GM20431 (cell line): ENCODE measurements around the gene CFAP70.
"Not testable (repeated sequence)": the region's sequence is repeated elsewhere in the genome, so short reads cannot be mapped to it uniquely, and the experiment has no call there.

Source experiments
- in situ Hi-C: fragments of 300-500 bp; cut with MseI, MboI; formaldehyde crosslinking; loops from one replicate; pipeline ENCODE4 v1.15.0; 2020; ENCODE audit warnings: low sequenced_read_pairs; ENCODE audit not compliant: unreplicated experiment

Gene CFAP70

DNA sequence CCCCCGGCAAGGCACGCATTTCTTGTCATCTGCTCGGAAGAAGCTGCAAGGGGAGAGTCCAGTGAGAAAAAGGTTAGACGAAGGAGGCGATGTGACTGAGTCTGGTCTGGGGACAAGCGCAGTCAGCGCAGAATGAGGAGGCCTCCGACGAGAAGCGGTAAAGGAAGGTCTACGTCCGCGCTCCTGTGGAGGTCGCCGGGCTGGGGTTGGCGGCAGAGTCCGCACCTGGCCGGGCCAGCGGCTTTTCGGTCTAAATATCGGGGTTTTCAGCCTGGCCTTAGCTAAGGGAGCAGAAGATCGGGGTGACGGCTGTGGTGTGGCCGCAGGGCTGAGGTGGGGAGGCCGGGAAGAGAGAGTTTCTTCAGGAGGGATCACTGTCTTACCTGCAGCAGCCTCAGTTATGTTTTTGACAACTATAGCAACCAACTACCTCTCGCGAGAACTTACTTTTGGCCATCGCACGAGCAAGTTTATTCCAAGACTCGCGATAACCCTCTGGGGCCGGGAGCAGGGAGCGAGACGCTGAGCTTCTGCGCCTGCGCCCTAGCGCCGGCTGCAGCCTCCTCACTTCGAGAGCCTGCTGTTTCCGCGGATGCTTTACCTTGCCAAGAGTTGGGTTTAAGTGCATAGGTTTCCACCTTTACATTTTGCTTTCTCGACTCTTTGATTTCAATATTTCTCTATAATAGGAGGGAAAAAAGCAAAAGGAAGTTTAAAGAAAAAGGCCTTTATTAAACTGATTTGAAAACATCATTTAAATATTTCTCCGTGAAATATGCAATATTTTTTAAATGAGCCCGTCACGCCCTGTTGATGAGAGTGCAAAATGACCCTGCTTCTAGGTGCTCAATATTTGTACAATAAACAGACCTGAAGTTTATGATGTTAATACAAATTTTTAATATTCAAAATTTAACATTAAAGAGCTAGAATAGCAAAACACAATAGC is at the start of gene CFAP70:
Gene CFAP70, minus strand, starts transcription at position 534 of the 949 bp plus-strand sequence. CDS start 4,068 bp downstream, outside the sequence.
- in situ Hi-C loops: no loop called here

DNA sequence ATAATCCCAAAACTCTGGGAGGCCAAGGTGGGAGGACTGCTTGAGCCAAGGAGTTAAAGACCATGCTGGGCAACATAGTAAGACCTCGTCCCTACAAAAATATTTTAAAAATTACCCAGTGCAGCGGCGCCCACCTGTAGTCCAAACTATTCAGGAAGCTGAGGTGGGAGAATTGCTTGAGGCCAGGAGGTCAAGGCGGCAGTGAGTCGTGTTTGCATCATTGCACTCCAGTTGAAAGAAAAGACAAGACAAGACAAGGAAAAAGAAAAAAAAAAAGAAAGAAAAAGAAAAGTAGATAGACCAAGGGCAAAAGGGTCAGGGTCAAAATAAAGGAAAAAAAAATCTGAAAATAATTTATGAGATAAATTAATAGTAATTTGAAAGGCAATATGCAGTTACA is 49.4 kb upstream of the CFAP70 start:
- in situ Hi-C loops: no loop called here

DNA sequence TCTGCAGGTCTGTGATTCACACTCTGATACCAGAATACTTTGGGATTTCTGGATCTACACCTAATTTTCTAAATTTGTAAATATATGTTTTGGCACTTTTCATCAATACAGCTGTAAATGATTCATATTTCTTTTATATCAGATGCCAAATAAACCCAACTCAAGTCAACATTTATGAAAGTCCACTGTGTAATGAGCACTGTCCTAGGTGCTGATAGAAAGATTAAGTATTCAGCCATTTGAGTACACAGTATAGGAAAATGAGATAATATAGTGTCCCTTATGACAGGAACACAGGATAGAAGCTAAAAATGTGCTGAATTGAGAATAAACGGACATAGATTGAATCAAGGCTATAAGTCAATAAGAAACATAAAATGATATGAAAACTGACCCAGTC is 48.8 kb upstream of the CFAP70 start:
- in situ Hi-C loops: no loop called here

GRCh38 chr10:73406846-73407245 is 48.2 kb upstream of the CFAP70 start:
- in situ Hi-C loops: no loop called here

DNA sequence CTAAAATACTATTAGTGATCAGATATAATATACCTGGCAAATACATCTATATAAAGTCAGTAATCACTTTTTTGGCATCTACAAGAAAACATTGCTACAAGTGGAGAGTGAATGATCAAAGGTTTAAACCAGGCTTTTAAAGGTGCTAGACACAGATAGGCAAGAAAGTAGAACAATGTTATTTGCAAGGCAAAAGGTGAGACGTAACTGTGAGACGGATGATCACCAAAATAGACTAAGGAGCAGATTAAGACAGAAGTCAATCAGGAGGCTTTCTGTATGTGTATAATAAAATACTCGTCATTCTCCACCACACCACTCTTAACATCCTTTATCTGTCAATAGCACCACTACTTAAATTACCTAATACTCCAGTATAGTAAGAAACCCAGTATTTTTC is 46.9 kb upstream of the CFAP70 start:
- in situ Hi-C loops: no loop called here

GRCh38 chr10:73404690-73405089 is 46.0 kb upstream of the CFAP70 start:
- in situ Hi-C loops: no loop called here

- in situ Hi-C loops: no loop called here
Measured at GRCh38 chr10:73401636-73402035, 43.0 kb upstream of the CFAP70 start.

DNA sequence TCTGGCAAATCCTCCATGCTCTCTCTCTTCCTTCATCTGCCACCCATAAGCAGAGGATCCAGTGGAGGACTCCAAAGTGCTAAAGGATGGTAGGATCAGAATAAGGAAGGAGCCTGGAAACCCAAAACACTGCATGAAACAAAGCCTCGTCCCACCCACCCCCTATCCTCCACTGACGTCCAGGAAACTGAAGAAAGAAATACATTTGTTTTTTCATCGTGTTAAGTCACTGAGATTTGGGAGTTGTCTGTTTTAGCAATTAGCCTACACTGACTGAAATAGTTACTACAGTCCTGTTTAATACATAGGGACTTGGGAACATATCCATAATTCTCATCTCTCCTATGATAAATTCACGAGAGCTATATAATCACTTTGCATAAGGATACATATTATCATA is 40.4 kb upstream of the CFAP70 start:
- in situ Hi-C loops: no loop called here

GRCh38 chr10:73398024-73398423 is 39.4 kb upstream of the CFAP70 start:
- in situ Hi-C loops: no loop called here

GRCh38 chr10:73394325-73394724 is 35.7 kb upstream of the CFAP70 start:
- in situ Hi-C loops: not testable (repeated sequence)

GRCh38 chr10:73388228-73388627 is 29.6 kb upstream of the CFAP70 start:
- in situ Hi-C loops: no loop called here

GRCh38 chr10:73386583-73386982 is 27.9 kb upstream of the CFAP70 start:
- in situ Hi-C loops: no loop called here

DNA sequence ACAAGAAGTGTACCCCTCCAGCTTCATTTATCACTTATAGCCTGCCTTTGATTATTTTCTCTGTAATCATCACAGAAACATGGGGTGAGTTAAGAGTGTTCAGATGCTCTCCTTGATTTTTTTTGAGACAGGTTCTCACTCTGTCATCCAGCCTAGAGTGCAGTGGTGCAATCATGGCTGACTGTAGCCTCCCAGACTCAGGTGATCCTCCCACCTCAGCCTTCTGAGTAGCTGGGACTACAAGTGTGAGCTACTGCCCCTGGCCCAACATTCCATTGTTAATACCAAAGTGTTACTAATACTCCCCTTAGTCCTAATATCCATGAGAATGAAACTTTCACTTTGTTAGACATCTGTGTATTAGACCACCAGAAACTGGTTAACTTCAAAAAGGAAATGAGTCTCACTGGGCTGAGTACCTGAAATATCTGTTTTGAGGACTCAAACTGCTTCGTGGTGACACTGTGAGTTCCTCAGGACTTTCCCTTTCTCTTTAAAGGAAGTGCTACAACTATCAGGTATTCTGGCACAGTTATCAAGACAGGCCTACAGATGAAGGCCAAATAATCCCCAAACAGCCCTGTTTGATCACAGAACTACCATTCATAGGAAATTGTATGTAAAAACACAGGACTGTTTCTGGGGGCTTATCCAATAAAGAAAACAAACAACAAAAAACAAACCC is 20.5 kb upstream of the CFAP70 start:
- in situ Hi-C loops: no loop called here

GRCh38 chr10:73376679-73377078 is 18.0 kb upstream of the CFAP70 start:
- in situ Hi-C loops: no loop called here

- in situ Hi-C loops: no loop called here
Measured at GRCh38 chr10:73368238-73368637, 9.6 kb upstream of the CFAP70 start.

DNA sequence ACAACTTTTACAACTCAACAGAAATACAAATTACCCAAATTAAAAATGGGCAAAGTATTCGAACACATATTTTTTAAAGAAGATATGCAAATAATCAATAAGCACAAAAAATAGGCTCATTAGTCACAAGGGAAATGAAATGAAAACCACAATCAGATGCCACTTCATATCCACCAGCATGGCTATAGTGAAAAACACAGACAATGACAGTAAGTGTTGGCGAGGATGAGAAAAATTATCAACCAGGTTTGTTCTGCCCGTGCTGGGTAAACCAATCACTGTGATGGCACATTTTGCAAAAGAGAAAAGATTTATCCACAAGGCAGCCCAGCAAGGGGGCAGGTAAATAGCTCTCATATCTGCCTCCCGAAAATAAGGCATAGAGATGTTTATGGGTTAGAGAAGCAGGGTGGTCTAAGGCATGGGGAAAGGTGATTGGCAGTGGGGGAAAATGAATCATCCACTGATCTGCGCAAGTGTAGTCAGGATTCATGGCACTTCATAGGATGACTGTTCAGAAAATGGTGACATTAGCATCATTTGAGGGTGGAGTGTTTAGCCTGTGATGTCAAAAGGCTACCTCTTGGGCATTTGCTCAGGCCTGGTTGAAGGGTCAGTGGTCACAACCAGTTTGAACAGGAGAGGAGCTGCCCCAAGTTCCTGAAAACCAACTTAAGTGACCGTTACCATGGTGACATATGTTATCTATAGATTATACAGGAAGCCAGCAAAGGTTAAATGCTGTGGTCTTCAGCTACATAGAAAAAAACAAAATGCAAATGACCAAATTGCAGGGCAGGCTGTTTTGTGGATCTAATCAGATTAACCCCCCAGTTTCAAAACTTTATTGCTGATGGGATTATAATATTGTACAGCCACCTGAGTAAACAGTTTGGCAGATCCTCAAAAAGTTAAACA is 8.0 kb upstream of the CFAP70 start:
- in situ Hi-C loops: no loop called here

DNA sequence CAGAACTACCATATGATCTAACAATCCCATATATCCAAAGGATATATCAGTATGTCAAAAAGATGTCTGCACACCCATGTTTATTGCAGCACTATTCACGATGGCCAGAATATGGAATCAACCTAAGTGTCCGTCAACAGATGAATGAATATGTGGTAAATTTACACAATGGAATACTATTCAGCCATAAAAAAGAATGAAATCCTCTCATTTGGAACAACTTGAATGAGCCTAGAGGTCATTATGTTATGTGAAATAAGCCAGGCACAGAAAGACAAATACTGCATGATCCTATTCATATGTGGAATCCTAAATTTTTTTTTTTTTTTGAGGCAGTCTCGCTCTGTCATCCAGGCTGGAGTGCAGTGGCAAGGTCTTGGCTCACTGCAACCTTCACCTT is 6.3 kb upstream of the CFAP70 start:
- in situ Hi-C loops: no loop called here

DNA sequence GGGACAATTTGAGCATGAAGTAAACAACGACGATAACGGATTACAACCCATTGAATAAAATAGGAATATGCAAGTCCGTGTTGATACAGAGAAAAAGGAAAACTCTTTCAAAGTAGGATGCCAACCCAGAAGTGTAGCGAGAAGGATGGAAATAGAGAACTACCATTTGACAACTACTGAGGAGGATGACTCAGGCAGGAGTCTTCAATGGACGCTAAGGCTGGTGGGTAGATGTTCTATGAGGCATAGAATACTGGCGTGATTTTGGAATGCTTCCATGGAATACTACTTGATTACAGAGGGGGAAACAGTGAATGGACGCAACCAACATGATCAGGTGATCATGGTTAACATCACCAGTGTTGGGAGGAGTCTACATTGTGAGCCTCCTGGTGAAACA is 828 bp upstream of the CFAP70 start:
- in situ Hi-C loops: no loop called here

GRCh38 chr10:73357821-73358220 is 843 bp downstream of the CFAP70 start:
- in situ Hi-C loops: no loop called here

DNA sequence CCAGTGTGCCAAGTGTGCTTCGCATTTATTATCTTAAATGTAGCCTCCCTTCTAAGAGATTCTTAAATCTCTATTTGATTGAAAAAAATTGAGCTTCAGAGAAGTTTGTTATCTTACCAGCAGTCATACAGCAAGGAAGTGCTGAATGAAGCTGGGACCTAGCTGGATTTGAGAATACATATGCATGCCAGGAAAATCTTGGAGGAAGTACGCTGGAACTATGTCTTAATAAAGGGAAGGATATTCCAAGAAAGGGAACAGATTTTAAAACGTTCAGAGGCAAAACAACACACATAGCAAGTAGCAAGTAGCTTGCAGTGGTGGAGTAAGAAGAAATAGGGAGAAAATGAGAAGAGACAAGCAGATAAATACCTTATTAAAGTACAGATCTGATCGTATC is 1.5 kb downstream of the CFAP70 start:
- in situ Hi-C loops: no loop called here
